Measurements from ENCODE around the gene PLA2G4E.

Gene PLA2G4E

DNA sequence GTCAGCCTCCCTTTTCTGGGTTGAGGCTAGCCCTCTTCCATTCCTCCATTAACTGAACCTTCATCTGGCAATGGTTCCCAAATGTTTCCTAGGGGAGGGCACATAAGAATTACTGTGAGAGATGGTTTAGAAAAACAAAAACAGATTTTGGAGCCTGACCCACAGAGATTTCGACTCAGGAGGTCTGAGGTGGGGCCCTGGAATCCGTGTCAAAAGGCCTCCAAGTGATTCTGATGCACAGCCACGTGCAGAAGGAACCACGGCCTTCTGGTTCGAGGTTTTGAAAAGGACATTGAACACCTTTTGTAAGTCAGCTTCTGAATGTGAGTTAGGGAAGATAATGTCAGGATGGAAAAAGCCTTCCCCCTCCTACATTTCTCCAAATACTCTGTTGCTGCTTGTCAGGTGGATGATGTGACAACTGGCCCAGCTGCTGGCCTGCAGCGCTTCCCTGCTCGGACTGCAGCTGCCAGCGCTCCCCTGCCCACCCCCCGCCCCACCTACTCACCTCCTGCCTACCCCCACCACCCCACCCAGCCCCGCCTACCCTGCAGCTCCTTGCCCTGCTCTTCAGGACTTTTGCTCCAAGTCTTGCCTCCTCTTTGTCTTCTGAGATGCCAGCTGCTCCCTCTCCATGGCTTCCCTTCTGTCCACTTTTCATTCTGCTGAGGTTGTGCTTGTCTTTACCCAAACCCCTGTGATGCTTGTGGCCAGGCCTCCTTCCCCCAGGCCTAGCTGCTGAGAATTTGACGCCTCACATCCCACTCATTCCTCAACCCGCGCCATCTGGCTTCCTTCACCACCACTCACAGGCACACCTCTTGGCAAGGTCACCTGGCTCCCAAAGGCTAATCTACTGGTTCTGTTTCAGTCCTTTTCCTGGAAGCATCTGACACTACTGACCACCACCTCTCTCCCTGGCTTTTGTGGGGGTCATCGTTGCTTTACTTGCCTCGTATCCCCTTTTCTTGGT is 55.1 kb downstream of the PLA2G4E start:
- no peak for DNase-seq (ENCODE audit: low read depth, low spot score)
- ChIA-PET CTCF (interaction anchor here (1.6 kb wide), 1 partner anchor 92 kb away, joined by 4 read pairs; no protein-coding TSS in a partner anchor), POLR2A (no interaction called here)
- TF ChIP-seq, protein P1, sequence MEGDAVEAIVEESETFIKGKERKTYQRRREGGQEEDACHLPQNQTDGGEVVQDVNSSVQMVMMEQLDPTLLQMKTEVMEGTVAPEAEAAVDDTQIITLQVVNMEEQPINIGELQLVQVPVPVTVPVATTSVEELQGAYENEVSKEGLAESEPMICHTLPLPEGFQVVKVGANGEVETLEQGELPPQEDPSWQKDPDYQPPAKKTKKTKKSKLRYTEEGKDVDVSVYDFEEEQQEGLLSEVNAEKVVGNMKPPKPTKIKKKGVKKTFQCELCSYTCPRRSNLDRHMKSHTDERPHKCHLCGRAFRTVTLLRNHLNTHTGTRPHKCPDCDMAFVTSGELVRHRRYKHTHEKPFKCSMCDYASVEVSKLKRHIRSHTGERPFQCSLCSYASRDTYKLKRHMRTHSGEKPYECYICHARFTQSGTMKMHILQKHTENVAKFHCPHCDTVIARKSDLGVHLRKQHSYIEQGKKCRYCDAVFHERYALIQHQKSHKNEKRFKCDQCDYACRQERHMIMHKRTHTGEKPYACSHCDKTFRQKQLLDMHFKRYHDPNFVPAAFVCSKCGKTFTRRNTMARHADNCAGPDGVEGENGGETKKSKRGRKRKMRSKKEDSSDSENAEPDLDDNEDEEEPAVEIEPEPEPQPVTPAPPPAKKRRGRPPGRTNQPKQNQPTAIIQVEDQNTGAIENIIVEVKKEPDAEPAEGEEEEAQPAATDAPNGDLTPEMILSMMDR (IDR thresholded peaks at IDR 0.05; ENCODE audit: insufficient read depth, low read length, missing control alignments), result no peak
- H3K4me3 ChIP-seq (ENCODE audit: low read depth, low read length), result no peak overlapping the region

DNA sequence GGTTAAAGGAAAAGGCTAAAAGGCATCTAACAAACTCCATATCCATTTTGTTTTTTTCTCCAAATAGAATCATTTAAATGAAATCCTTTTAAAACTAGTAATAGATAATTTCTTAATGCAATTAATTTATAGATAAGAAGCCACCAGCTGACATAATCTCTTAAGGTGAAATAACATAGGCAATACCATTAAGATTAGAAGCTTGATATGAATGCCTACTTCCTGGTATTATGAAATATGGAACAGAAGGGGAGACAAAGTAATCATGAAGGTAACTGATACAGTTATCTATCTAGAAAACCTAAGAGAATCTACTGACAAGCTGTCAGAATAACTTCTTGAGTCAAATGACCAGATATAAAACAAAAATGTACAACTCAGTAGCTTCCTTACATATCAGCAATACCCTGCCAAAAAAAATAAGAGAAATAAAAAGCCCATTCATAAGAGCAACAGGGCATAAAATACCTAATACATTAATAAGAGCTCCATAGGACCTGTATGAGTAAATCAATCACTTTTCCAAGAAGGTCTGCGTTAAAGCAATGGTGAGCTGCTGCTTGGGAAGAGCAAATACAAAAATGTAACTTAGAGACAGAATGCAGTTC is 59.1 kb downstream of the PLA2G4E start:
- TF ChIP-seq, protein P1 (IDR thresholded peaks at IDR 0.05; ENCODE audit: insufficient read depth, low read length, missing control alignments), result no peak
- no peak overlapping the region for H3K4me3 ChIP-seq (ENCODE audit: low read depth, low read length)
- ChIA-PET POLR2A (no interaction called here), CTCF (no interaction called here)
- no peak for DNase-seq (ENCODE audit: low read depth, low spot score)

DNA sequence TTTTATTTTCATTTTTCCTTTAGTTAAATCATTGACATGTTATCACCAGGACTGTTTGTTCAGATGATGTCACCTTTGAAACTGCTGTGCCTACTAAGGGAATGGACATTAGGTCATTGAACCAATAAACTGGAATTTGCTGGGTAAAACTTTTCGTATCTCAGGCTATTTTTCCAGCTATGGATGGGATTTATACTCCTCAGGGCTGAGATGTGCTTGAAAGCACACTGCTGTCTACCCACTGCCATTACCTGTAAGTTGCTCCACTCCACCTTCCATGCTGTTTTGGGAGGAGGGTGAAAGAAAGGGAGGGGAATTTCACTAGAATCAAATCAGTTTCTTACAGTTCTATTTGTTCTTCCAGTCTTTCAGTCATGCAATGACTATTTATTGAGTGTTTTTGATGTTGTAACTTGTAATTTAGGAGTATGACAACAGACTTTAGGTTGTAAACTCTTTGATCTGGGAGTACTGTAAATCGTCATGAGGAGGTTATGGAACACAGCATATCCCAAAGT is 59.8 kb downstream of the PLA2G4E start:
- CTCF ChIA-PET, result no interaction called here
- DNase-seq (ENCODE audit: low read depth, low spot score), result no peak
- no peak overlapping the region for H3K4me3 ChIP-seq (ENCODE audit: low read depth, low read length)
- TF ChIP-seq, protein P1 (IDR thresholded peaks at IDR 0.05; ENCODE audit: insufficient read depth, low read length, missing control alignments), result no peak
- POLR2A ChIA-PET, result no interaction called here

DNA sequence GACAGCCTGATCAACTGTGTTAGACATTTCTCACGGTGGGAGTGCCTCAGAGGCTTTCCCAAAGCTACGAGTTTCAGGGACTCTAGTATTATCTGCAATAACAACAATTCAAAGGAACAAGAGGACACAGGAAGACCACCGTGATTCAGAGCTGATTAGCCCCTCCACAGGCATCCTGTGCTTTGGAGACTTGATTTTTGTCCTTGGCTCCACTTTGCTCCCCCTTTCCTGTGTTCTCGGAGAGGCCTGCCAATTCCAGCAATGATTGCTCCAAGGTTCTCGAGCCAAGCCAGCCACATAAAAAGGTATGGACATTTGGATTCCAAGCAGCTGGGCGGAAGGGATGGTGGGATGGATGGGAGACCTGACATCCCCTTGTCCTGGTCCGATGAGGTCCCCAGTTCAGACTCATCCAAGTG is 62.8 kb downstream of the PLA2G4E start:
- CTCF ChIA-PET, result no interaction called here

DNA sequence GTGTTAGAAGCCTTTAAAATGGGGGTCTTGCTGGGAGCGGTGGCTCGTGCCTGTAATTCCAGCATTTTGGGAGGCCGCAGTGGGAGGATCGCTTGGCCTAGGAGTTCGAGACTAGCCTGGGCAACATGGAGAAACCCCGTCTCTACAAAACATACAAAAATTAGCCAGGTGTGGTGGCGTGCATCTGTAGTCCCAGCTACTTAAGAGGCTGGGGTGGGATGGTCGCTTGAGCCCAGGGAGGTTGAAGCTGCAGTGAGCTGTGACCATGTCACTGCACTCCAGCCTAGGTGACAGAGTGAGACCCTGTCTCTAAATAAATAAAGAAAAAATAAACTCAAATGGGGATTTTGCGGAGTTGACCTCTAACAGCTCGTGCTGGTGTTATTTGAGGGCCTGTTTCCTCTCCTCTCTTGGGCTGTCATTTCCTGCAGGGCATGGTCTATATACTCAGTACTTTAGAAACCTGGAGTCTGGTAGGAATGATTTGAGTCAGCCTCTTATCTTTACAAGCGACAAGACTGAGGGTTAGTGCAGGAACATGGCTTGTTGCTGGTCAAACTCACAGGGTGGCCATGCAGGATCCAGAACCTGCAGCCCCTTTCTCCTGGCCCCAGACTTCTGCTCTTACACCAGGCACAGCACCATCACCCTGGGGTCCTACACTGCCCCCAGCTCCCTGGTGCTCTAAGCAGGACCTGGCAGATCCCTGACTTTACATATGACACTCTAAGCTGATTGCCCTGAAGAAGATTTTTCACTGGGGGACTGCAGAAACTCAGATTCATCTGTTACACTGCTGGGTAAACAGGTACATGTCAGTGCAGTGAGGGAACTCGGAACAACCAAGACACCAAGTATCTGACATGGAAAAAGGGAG is 63.6 kb downstream of the PLA2G4E start:
- TF ChIP-seq, protein P1 (IDR thresholded peaks at IDR 0.05; ENCODE audit: insufficient read depth, low read length, missing control alignments), result no peak
- no peak for DNase-seq (ENCODE audit: low read depth, low spot score)
- CTCF ChIA-PET, result interaction anchor here (0.6 kb wide), 1 partner anchor 15 kb away, joined by 3 read pairs; the partner anchor contains the start of gene EHD4
- POLR2A ChIA-PET, result interaction anchor here (1.0 kb wide), 1 partner anchor 15 kb away, joined by 3 read pairs; the partner anchor contains the start of gene EHD4
- no peak overlapping the region for H3K4me3 ChIP-seq (ENCODE audit: low read depth, low read length)

More for the DNA sequence above, 62.8 kb downstream of the PLA2G4E start:
- H3K4me3 ChIP-seq (ENCODE audit: low read depth, low read length), result no peak overlapping the region
- TF ChIP-seq, protein P1 (IDR thresholded peaks at IDR 0.05; ENCODE audit: insufficient read depth, low read length, missing control alignments), result no peak
- POLR2A ChIA-PET, result interaction anchor here (1.0 kb wide), 1 partner anchor 14 kb away, joined by 3 read pairs; the partner anchor contains the start of gene EHD4
- DNase-seq (ENCODE audit: low read depth, low spot score), result no peak
